K562 (cell line): Measurements from ENCODE around the gene ZCCHC24. TPM values are rescaled to one million over a fixed set of nuclear protein-coding genes. Genes with fewer than 3 reads are reported as not detected.

Experiments used
- ATAC-seq: fragments of 200-7000 bp; cut with Tn5 transposase; 3 replicates; pipeline ENCODE4 v1.9.1; 2020; ENCODE audit warnings: moderate library complexity
- BruUV-seq: library from RNA; stranded (reverse); fragments of 400-500 nt; replicated peaks from 2 replicates; lab custom pipeline; 2021; lab: Mats Ljungman, UMichigan
- CTCF ChIA-PET: fragments of 300-600 bp; formaldehyde crosslinking; extraction: SDS; loops from one replicate; lab custom pipeline; 2021; ENCODE audit warnings: low intra/inter-chr PET ratio; lab: Yijun Ruan, JAX
- POLR2A ChIA-PET: fragments of 300-600, 350-650 bp; sonication (Branson Sonifier 250); formaldehyde crosslinking; extraction: SDS; loops from one replicate; lab custom pipeline; 2021; ENCODE audit warnings: antibody characterized with exemption, inconsistent platforms; lab: Yijun Ruan, JAX
- DNase-seq, 4 experiments: peaks; one replicate each; pipeline versions ENCODE4 v3.0.0 to v3.0.0-alpha.2; 2011 to 2018; ENCODE audit warnings: low spot score in 3 of 4, mixed read lengths in 3 of 4; ENCODE audit errors: extremely low read depth in 1 of 4
- FAIRE-seq: peaks from 2 replicates; lab custom pipeline; 2011; peaks lifted over from hg19 to GRCh38; lab: Jason Lieb, UNC
- H2AFZ ChIP-seq: 2 replicates; pipeline ENCODE4 v1.6.0; 2011; ENCODE audit warnings: low read depth, low read length, control low read depth, inconsistent platforms
- H3K27ac ChIP-seq: fragments of 200-600 bp; 3 replicates; pipeline ENCODE4 v1.8.0; 2011; ENCODE audit warnings: low read depth, mild to moderate bottlenecking, control low read depth, inconsistent platforms, low read length, moderate library complexity, mixed read lengths; ENCODE audit errors: extremely low read depth
- H3K27me3 ChIP-seq, 2 experiments: fragments of 300-600 bp in 1 of 2; 2 replicates in 1 of 2; 3 replicates in 1 of 2; pipeline versions ENCODE4 v1.6.0 to v1.8.0; 2011; ENCODE audit warnings: inconsistent platforms in 2 of 2, low read length in 2 of 2, mild to moderate bottlenecking in 1 of 2, mixed read lengths in 1 of 2, moderate library complexity in 1 of 2; ENCODE audit not compliant: control insufficient read depth in 2 of 2, insufficient read depth in 2 of 2
- H3K36me3 ChIP-seq: fragments of 300-600 bp; 3 replicates; pipeline ENCODE4 v1.8.0; 2011; ENCODE audit warnings: mild to moderate bottlenecking, low read length, inconsistent platforms; ENCODE audit not compliant: control insufficient read depth, insufficient read depth
- H3K4me1 ChIP-seq, 2 experiments: fragments of 200-600 bp in 1 of 2; replicated peaks in 1 of 2; 2 replicates in 1 of 2; 3 replicates in 1 of 2; pipeline versions ENCODE4 v1.5.1 to v1.8.0; 2011; ENCODE audit warnings: inconsistent platforms in 2 of 2, low read length in 2 of 2, mild to moderate bottlenecking in 1 of 2, mixed read lengths in 1 of 2, moderate library complexity in 1 of 2; ENCODE audit not compliant: control insufficient read depth in 2 of 2, insufficient read depth in 2 of 2
- H3K4me2 ChIP-seq: 2 replicates; pipeline ENCODE4 v1.6.1; 2011; ENCODE audit warnings: low read length, control low read depth, inconsistent platforms, mixed read lengths; ENCODE audit not compliant: insufficient read depth
- H3K4me3 ChIP-seq: fragments of 200-600 bp; sonication (generic), shearing (Covaris generic); 2 replicates; pipeline ENCODE4 v1.5.1; 2016; ENCODE audit warnings: control low read depth, inconsistent platforms
- H3K79me2 ChIP-seq: fragments of 200-600 bp; 3 replicates; pipeline ENCODE4 v1.8.0; 2011; ENCODE audit warnings: low read length, inconsistent platforms; ENCODE audit not compliant: control insufficient read depth, insufficient read depth
- H3K9ac ChIP-seq, 2 experiments: 2 replicates each; pipeline versions ENCODE4 v1.6.0 to v1.6.1; 2011; ENCODE audit warnings: low read depth in 2 of 2, low read length in 2 of 2, control low read depth in 1 of 2, inconsistent platforms in 1 of 2, mild to moderate bottlenecking in 1 of 2, mixed read lengths in 1 of 2; ENCODE audit not compliant: insufficient read depth in 1 of 2
- H3K9me1 ChIP-seq: one replicate; pipeline ENCODE4 v1.6.0; 2011; ENCODE audit warnings: inconsistent platforms, mild to moderate bottlenecking, low read length, moderate library complexity; ENCODE audit not compliant: control insufficient read depth, insufficient read depth
- H3K9me3 ChIP-seq: replicated peaks from 2 replicates; pipeline ENCODE4 v1.5.1; 2011; ENCODE audit warnings: low read depth, low read length, inconsistent platforms; ENCODE audit not compliant: control insufficient read depth, insufficient read depth
- H4K20me1 ChIP-seq: replicated peaks from 2 replicates; pipeline ENCODE4 v1.6.1; 2011; ENCODE audit warnings: low read length, inconsistent platforms, mixed read lengths; ENCODE audit not compliant: control insufficient read depth, insufficient read depth
- AFF1 ChIP-seq, 2 experiments: fragments of 450-650 bp; IDR thresholded peaks; 2 replicates each; pipeline ENCODE4 v1.6.1; 2018; ENCODE audit warnings: mild to moderate bottlenecking in 2 of 2, low read depth in 1 of 2; ENCODE audit not compliant: partially characterized antibody in 2 of 2
- RREB1 ChIP-seq: fragments of 250-450 bp; sonication (Bioruptor Pico); IDR thresholded peaks from 2 replicates; pipeline ENCODE4 v1.4.0; 2020
- SRF ChIP-seq, 2 experiments: fragments of 250-450, 450-650 bp in 1 of 2; sonication (Bioruptor Pico) in 1 of 2; sonication (generic) in 1 of 2; formaldehyde crosslinking; IDR thresholded peaks; 2 replicates each; pipeline versions ENCODE4 v1.5.0 to v1.5.1; 2020 to 2022; ENCODE audit warnings: mild to moderate bottlenecking in 1 of 2, missing genetic modification reagents in 1 of 2
- WGBS: fragments of 100-300 bp; shearing (Covaris generic); methylation state at CpG from one replicate; pipeline ENCODE4 v1.1.6; 2016; ENCODE audit warnings: low coverage, mixed read lengths; ENCODE audit not compliant: insufficient coverage; ENCODE audit errors: missing lambda C conversion rate; 5-methylcytosine and 5-hydroxymethylcytosine counted together
- in situ Hi-C: fragments of 300-500 bp; cut with MboI; formaldehyde crosslinking; loops from 4 replicates; pipeline ENCODE4 v1.15.0; 2018; ENCODE audit warnings: inconsistent platforms, mixed read lengths
- intact Hi-C: fragments of 100-400 bp; cut with micrococcal nuclease; formaldehyde crosslinking; loops from 2 replicates; pipeline ENCODE4 v1.14.2; 2022
- polyA plus RNA-seq, 8 experiments: library from polyadenylated mRNA; depleted of rRNA in 4 of 8; stranded (reverse) in 5 of 8; unstranded in 3 of 8; fragments of >200 nt; fragmentation: Nextera tagmentation in 2 of 8; fragmentation: Illumina TruSeq in 1 of 8; extraction: Ambion mirVana in 2 of 8; extraction: Trizol in 1 of 8; gene quantifications; 2 replicates each; pipeline versions ENCODE4 v1.2.1 to v1.2.3, GENCODE V29; 2011 to 2014; ENCODE audit warnings: inconsistent platforms in 1 of 8, missing spikeins in 1 of 8
- total RNA-seq, 7 experiments: library from RNA; depleted of rRNA in 6 of 7; stranded (reverse); fragments of >200 nt in 6 of 7; fragmentation: Illumina TruSeq in 2 of 7; extraction: Trizol in 2 of 7; gene quantifications; 2 replicates each; pipeline versions ENCODE4 v1.2.1 to v1.2.3, GENCODE V29; 2011 to 2021; ENCODE audit warnings: low replicate concordance in 1 of 7
- TF ChIP-seq, protein P1 (sequence below): fragments of 200-800 bp; sonication (Bioruptor generic); IDR thresholded peaks from 2 replicates; pipeline ENCODE4 v1.6.1; 2017; ENCODE audit warnings: missing genetic modification characterization, missing compliant biosample characterization

ZCCHC24 gene
- total and polyA plus RNA-seq, 9 of the 15 experiments (the other 6 are each of a cell fraction or from before 2014, with no cell fraction given), result 0.84 to 11.0 (median 4.6) TPM

GRCh38 chr10:79381804-79382221, 63.6 kb downstream of the ZCCHC24 start:
- in situ Hi-C loops (no loop called here), intact Hi-C loops (no loop called here)
- Histone ChIP-seq H2AFZ (no peak overlapping the region), H3K27ac (no peak overlapping the region), H3K9me1 (no peaks in the 10 kb centered on the region), H4K20me1 (no peaks in the 10 kb centered on the region), H3K4me2 (no peak overlapping the region), H3K4me1 (peaks cover 3 to 35% of the 10 kb centered on the region in 2 experiments; a peak in 2 of 5 replicates), H3K36me3 (no peaks in the 10 kb centered on the region), H3K9me3 (no peaks in the 10 kb centered on the region; the same call in 1 of the 2 replicates), H3K79me2 (no peaks in the 10 kb centered on the region), H3K9ac (peak overlapping the region in 1 of 2 experiments; percentile 51; a peak in 2 of 4 replicates), H3K27me3 (peaks cover 0 to 20% of the 10 kb centered on the region in 2 experiments; a peak in 3 of 5 replicates), H3K4me3 (no peak overlapping the region)
- peak in 1 of 4 experiments; percentile 37 for DNase-seq
- peak; percentile 64 for ATAC-seq
- FAIRE-seq, result no peak
- WGBS, result 11% methylated on average over 11 of the region's 11 CpGs
- TF ChIP-seq AFF1 (IDR thresholded peaks at IDR 0.05; ENCODE audit: low read depth in 1 of 2, partially characterized antibody in 2 of 2) (no peak), RREB1 (no peak), SRF (CRISPR knock-in tag; IDR thresholded peaks at IDR 0.05) (peak in 1 of 2 experiments; percentile 74; a peak in 1 of 4 replicates)
- TF ChIP-seq, protein P1, sequence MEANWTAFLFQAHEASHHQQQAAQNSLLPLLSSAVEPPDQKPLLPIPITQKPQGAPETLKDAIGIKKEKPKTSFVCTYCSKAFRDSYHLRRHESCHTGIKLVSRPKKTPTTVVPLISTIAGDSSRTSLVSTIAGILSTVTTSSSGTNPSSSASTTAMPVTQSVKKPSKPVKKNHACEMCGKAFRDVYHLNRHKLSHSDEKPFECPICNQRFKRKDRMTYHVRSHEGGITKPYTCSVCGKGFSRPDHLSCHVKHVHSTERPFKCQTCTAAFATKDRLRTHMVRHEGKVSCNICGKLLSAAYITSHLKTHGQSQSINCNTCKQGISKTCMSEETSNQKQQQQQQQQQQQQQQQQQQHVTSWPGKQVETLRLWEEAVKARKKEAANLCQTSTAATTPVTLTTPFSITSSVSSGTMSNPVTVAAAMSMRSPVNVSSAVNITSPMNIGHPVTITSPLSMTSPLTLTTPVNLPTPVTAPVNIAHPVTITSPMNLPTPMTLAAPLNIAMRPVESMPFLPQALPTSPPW (CRISPR knock-in tag), result peak; percentile 40; the same call in 1 of the 2 replicates
- POLR2A ChIA-PET, result no interaction called here
- BruUV-seq, result no TSS peak
- CTCF ChIA-PET, result interaction anchor here (1.1 kb wide), 1 partner anchor 13 kb away, joined by 3 read pairs; no protein-coding TSS in a partner anchor
